ENCODE data around the gene STIM2.

STIM2 gene

DNA sequence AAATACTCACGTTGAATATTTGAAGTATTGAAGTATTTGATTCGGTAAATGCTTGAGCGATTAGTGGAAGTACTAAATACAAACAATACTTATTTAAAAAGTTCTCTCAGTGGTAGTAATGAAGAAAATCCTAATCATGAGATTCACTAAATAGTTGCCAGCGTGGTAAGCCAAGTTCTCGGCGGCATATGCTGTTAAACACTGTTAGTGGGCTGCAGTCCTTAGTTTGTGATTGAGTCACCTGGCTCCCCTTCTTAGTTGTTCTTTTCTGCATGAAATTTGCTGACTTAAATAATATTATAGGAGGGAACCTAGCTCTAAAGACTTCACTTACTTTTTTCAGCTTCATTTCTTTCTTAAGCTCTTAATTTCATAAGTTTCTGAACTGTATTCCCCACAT, 51.4 kb downstream of the STIM2 start:
- no peak for DNase-seq

DNA sequence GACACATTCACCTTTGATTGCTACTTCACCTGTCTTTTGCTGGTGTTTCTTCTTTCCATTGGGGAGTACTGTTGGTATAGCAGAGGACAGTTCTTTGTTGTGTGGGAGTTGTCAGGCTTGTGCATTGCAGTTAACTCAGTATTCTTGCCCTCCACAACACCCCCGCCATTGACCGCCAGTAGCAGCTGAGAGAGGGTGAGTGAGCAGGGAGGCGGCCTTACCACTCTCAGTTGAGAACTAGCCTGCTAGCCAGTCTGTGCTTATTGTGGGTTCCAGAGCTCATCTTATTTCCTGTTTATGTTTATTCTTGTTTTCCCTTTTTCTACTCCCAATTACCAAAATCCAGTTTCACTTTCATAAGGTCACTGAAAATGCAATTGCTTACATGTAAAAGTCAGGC, 52.2 kb downstream of the STIM2 start:
- DNase-seq: no peak

DNA sequence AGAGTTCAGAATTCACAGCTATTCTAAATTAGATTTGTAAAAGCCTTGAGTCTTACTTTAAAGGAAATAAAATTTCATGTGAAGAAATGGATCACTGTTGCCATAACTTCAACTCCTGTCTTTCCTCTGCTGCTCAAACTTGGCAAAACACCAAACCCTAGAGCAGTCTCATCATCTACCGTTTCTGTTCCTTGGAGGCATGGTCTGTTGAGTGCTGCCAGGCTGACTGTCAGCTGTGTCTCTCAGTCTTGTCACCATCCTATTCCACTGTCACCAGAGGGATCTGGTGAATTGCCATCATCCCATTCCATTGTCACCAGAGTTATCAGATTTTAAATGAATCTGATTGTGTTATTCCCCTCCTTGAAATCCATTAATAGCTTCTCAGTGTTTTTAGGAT, 55.6 kb downstream of the STIM2 start:
- no peak for DNase-seq

DNA sequence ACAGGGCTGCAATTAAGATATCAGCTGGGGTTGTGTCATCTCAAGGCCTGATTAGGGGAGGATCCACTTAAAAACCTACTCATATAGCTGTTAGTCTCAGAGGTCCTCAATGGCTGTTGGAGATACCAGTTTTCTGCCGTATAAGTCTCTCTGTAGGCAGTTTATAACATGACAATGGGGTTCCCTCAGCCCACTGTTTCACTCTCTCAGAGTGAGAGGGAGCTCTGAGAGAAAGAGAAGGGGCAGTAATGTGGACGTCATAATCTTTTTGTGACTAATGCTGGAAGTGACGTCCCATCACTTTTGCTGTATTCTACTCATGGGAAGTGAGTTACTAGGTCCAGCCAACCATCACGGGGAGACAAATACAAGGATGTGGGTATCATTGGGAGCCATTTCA, 70.3 kb downstream of the STIM2 start:
- DNase-seq: no peak

DNA sequence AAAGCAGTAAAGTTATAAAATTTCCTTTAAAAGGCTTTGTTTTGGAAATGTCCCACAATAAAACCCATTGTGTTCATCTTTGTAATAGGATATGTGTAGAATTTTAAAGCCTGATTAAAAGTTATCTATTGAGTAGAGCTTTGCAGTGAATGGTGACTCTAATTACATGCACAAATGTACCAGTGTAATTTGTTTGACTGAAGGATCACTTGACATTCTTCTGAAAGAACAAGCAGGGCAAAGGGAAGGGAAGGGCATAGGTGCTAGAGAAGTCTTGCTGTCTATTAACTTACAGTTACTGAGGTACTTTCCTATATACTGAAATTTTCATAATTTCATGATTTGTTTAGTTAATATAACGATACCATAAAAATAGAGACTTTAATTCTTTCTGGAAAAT, 70.8 kb downstream of the STIM2 start:
- no peak for DNase-seq

DNA sequence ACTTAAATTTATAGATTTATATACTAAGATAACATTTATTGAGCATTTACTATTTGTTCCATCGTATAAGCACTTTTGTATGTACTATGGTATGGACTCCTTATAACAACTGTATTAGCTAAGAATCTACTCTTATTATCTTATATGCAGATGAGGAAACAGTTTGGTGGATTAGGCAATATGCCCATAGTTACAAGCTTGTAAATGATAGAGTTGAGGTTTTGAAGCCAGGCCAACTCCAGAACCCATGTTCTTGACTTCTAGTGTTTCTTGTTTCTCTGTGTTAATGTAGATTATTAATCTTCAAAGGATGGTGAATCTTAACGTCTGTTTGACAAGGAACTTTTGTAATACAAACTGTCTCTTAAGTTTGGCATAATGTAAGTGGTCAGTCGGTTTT, 71.3 kb downstream of the STIM2 start:
- DNase-seq: no peak

DNA sequence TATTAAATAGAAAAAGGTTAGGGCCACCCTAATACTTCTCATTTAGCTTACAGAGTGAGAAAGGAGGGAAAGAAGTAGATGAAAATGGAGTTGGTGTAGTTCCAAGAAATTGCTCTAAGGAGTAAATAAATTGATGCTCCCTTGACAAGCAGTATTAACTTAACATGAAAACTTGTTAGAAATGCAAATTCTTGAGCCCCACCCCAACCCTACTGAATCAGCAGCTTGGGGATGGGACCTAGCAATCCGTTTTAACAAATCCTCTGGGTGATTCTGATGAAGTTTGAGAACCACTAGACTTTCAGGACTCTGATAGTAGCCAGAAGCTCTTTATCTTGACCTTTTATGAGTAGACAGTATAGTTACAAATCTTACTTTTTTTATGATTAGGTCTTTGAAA, 74.8 kb downstream of the STIM2 start:
- DNase-seq: no peak

DNA sequence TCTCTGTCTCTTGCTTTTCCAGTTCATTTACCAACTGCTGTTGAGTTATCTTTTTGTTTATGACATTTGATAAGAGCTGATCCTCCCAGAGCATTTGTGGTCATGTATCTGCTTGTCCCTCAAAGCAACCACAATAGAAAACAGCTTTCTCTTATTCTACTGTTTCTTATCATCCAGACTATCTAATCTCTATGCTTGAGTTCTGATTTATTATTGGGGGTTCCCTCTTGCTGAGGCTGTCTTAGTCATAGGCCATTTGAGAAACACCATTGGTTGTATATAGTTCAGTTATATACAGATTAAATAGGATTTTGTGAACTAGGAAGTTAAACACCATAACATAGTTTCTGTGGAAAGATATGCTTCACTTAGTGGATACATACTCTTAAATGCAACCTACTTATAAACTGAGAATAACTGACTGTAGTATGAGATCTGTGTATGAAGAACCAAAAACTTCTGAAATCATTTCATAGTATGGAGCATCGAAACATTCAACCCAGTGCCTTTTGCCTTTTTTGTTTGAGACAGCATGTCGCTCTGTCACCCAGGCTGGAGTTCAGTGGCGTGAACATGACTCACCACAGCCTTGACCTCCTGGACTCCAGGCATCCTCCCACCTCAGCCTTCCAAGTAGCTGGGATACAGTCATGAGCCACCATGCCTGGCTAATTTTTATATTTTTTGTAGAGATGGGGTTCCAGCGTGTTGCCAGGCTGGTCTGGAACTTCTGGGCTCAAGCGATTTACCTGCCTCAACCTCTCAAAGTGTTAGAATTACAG, 75.8 kb downstream of the STIM2 start:
- DNase-seq: no peak

DNA sequence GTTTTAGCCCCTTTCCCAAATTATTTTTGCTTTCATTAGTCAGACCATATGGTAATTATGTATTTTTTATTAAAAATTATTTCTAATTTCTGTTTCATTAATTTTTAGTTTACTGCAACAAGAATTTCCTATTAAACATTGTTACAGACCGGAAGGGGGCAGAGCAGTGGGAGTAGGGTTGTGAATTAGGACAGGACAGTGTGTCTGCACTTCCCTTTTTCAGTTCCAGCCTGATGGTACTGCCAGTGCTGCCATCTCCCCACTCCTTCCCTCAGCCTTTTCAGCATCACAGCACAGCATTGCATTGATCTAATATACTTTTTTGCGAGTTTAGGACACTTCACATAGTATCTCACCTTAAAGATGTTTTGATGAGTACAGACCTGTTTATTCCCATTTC, 76.5 kb downstream of the STIM2 start:
- DNase-seq: no peak

DNA sequence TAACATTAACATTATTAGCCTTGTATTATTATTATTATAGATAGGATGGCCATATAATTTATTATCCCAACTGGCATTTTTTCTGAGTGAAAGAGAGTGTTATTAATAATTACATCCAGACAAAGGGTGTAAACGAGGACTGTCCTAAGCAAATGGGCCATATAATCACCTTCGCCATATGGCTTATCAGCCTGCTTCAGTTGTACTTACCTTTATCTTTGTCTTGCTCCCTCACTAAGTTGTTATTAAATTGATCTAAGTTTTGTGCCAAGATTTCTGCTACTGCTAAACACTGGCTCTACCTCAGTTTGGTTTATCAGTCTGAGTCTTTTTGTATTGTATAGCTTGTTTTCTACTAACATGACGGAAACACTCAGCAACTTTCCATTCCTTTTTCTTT, 76.9 kb downstream of the STIM2 start:
- DNase-seq: no peak

DNA sequence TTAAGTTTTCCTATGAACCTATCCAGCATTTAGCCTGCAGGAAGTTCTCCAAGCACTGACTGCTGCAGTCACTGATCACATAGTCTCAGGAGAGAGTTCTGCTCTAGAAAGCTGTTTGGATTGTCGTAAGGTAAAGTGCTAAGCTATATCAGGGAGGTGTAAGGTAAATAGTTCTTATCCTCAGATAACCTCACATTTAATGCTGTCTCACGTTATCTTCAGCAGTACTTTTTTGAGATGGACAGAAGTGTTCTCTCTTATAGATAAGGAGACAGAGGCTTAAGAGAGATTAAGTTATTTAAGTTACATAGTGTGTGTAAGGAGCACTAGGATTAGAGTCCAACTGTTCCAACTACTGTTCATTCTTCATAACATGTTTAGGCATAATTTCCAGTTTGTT, 77.9 kb downstream of the STIM2 start:
- no peak for DNase-seq

DNA sequence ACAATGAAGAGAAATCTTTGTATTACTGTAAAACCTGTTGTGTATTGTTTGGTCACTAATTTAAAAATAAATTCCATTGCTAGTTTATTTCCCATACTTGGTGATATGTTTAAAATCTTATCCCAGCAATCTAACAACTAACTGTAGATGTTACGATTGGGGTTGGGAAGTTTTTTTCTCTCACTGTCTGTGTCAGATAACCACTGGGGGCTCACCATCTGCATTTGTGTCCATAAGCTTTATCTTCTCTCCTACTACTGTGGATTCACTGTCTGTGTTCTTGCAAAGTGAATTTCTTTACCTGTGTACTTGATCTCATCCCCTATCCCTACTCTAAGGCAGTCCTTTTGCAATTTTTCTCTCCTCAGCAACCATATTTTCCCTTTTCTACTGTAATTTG, 81.3 kb downstream of the STIM2 start:
- no peak for DNase-seq

DNA sequence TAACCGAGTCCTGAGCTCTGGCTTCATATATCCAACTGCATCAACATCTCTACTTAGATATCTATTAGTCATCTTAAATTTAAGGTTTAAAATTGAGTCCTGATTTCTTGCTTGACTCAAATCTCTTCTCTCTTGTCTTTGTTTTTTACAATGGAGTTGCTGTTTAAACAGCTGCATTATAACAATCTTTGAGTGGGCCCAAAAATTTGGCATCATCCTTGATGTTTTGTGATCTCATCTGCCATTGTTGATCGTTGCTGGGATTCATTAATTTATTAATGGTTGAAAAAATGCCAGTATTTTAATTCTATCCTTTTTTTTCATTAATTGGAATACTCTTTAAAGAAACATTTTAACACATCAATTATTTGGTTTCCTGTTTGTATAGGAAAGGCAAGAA, 82.2 kb downstream of the STIM2 start:
- DNase-seq: peak; percentile 52

DNA sequence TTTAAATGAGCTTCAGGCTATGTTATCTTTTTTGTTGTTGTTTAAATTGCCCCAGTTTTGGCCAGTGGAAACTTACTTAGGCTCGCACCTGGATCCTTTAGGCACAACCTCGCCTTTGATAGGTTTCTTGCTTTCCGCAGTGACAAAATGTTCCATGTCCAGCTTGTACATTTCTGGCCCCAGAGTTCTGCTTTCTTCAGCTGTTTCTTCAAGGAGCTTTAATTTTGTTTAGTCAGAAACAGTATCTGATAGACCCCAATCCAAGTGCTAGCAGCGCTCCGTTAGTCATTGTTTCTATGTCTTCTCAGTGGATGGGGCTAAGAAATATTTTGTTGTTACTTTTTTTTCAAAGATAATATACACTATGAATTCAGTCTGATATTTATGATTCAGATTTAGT, 82.8 kb downstream of the STIM2 start:
- no peak for DNase-seq

DNA sequence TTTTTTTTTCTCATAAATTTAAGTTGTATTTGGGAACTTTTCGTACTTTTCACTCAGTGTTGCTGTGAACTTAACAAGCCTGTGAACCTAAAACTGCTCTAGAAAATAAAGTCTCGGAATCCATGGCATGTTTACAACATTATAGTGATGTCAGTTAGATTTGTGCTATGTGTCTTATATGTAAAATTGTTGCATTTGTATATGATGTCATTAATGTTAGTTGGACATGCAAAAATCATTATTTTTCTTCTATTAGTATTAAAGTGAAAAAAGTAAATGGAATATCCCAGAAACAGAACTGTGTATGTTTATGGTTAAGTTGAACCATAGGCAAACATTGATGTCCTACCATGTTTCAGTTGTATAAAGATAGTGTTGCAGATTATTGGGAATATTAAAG, 85.2 kb downstream of the STIM2 start:
- DNase-seq: no peak

DNA sequence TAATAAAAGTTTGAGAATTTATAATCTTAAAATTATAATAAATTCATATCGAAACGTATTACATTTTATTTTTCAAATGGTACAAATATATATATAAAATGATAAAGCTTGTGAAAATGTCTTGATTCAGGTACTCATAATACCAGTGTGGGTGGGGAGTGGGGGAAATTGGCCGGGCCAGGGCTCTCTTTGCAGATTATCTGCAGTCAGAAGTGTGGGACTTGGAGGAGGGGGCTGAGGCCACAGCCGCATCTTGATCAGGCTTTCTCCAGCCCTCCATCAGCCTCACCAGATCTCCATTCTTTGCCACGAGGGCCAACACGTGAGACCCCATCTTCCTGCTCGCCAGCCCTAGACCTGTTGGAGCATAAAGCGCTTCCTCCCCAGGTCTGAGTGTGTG, 86.7 kb downstream of the STIM2 start:
- DNase-seq: no peak

DNA sequence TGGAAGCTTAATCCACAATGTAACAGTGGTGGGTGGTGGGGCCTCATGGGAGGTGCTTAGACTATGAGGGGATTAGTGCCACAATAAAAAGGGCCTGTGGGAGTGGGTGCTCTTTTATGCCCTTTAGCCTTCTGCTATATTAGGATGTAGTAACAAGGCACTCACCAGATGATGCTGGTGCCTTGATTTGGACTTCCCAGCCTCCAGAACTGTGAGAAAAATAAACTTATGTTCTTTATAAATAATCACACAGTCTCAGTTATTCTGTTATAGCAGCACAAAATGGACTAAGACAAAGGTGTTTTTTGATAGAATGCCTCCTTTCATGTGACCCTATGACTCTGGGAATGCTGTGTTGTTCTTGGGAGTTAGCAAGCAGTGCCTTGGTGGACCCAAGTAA, 89.8 kb downstream of the STIM2 start:
- DNase-seq: no peak

DNA sequence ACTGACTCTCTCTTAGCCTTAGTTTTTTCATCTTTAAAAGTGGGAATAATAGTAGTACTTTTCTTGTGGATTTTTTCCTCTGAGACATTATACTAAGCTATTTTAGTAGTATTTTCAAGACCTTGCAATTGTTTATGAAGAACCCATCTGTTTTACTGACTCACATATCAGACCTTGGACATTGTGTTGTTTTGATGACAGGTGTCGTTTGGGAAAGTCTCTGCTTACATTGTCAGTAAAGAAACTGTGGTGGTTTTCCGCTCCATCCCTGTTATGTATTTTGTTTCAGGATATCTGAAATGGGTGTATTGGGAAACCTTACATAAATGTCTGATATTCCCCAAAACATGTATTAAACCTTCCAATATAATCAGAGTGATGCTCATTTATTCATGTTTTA, 92.2 kb downstream of the STIM2 start:
- DNase-seq: no peak

DNA sequence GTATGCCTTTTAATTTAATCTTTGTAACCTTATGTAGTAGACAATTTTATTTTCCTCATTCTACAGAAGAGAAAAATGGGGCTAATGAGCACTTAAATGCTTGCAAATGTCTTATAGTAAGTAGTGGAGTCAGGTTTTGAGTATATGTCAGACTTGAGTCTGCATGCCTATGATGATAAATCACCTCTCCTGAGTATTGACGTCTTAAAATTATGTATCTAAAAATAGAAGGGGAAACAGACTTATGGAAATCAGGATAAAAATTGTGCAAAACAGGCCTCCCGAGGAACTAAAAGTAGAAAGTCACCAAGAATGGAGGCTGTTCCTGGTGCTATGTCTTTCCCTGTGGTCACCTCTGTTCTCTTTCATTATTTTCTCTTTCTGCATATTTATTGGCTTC, 92.7 kb downstream of the STIM2 start:
- DNase-seq: no peak

DNA sequence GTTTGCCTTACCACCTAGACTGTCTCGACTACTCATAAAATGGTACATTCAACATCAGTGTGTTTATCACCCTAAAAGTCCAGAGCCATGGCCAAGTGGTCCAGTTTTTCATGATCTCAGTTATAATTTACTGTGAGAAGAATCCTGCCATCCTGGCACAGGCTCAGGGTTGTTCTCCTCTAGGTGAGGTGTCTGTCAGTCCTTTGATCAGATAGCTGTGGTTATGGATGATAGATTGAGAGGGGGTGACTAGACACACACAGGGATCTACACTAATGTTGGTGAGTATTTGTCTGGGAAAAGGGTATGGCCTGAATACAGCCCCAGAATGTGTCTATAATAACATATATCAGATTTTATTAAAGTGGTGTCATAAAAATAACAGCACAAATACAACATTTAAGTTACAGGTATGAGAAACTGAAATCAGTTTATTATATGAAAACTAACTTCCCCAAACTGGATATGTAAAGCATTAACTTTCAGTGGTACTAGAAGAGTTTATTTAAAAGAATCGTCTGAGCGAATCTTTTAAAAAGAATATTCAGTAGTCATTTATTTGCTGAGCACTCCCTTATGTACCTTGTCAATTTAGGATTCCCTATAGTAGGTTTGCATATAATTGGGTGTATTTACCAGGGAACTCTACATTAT, 93.3 kb downstream of the STIM2 start:
- no peak for DNase-seq

DNA sequence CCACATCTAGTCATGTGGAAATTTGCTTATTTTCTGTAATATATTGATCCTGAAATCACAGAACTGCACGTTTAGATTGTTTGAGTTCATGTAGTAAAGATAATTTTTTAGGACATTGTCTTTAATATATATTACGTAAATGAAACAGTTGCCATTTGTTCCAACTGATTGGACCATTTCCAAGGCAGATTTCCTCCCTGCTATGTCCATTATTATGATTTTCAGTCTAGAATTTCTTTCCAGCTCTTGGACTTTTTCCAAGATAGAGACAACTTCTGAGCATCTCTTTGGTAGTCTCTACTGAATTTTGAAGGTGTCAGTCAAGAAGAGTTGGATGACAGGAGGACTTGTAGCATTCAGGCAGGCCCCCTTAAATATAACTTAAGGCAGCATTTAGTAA, 94.6 kb downstream of the STIM2 start:
- DNase-seq: no peak

DNA sequence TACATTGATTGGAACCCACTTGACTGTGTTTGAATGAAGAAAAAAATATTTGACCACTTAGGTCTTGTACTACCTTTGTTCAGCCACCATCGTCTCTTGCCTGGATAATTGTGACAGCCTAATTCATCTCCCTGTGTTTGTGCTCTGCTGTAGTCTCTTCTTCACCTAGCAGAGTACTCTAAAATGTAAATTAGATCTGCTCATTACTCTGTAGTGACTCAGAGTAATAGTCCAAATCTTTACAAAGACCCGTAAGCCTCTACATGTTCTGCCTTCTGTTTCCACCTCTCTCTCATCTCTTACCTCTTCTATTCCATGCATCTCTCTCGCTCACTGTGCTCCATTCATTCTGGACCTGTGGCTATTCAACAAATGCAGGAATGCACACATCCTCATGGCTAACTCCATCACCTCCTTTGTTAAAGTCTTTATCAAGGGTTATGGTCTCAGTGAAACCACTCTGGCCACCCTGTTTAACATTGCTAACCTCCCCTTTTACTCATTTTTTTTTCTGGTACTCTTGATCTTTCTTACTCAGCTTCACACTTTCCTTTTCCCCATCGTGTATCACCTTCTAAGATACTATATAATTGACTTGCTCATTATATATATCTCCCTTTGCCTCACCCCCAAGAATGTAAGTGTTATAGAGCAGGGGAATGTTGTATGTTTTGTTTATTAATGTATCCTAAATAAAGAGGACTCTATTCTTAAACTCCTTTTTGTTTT, 98.4 kb downstream of the STIM2 start:
- no peak for DNase-seq

DNA sequence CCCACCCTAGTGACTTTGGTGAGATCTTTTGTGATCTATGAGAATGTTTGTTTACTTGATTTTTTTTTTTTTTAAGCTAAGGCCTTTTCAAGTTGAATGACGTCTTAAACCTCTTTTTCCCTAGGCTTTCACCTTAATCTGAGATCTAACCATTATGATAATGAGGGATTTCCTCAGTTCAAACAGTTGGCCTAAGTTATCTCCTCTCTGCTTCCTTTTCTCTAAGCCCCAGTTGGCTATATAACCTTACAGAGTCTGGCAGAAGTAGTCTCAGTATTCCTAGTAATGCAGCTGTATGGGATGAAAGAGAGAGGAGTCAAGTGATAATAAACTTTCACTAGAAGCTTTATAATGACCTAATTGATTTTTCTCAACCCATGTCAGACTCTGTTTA, 99.0 kb downstream of the STIM2 start:
- DNase-seq: no peak

DNA sequence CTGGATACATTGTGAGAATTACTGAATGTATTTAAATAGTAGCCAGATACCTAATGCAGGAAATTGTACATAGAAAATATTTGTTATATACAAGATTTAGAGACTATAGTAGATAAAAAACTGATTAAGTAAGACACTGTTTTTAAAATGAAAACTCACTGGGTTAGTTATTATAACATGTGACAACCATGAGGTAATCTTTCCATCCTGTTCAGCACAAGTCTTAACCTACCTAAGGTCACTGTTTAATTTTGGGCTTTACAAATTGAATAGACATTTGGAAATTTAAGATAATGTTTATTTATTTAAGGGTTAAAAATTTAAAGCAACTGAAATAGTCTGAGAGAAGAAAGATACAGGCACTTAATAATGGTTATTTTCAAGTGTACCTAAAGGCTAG, 102.1 kb downstream of the STIM2 start:
- DNase-seq: no peak

Data from NCI-H1092 treated with DMSO at 0.1 percent for 48 hours (cell line).